Measurements from ENCODE around the gene ARHGEF28.

ARHGEF28 gene

GRCh38 chr5:73922875-73923557, 297.0 kb downstream of the ARHGEF28 start:
- ChIA-PET CTCF (no interaction called here), POLR2A (no interaction called here)

DNA sequence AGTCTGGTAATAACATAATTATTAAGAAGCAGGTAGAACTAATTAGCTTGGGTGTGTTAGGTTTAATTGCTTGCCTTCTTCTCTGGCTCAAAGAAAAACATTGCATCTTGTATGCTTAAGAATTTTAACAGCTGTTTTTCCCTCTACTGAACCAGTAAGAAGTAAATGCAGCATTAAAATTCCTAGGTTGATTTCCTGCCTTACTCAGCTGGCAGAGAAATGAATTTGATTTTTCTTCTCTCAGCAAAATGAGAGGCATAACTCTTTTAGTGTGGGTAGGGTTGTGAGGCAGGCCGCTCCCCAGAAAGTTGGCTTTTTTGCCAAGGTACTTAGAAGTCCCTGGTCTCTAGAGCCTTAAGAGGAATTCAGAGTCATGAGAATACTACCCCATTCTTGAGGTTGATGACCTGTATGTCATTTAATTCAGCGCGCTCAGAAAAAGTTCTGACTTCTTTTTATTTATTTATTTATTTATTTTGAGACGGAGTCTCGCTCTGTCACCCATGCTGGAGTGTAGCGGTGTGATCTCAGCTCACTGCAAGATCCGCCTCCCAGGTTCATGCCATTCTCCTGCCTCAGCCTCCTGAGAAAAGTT, 302.6 kb downstream of the ARHGEF28 start:
- ChIA-PET CTCF (no interaction called here), POLR2A (no interaction called here)
- no peak for DNase-seq (ENCODE audit: extremely low spot score)
- TF ChIP-seq, protein P1, sequence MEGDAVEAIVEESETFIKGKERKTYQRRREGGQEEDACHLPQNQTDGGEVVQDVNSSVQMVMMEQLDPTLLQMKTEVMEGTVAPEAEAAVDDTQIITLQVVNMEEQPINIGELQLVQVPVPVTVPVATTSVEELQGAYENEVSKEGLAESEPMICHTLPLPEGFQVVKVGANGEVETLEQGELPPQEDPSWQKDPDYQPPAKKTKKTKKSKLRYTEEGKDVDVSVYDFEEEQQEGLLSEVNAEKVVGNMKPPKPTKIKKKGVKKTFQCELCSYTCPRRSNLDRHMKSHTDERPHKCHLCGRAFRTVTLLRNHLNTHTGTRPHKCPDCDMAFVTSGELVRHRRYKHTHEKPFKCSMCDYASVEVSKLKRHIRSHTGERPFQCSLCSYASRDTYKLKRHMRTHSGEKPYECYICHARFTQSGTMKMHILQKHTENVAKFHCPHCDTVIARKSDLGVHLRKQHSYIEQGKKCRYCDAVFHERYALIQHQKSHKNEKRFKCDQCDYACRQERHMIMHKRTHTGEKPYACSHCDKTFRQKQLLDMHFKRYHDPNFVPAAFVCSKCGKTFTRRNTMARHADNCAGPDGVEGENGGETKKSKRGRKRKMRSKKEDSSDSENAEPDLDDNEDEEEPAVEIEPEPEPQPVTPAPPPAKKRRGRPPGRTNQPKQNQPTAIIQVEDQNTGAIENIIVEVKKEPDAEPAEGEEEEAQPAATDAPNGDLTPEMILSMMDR (IDR thresholded peaks at IDR 0.05; ENCODE audit: control extremely low read depth, extremely low read depth, low read depth, missing control alignments) = no peak

More at GRCh38 chr5:73922875-73923557, 297.0 kb downstream of the ARHGEF28 start:
- TF ChIP-seq, protein P1 (IDR thresholded peaks at IDR 0.05; ENCODE audit: control extremely low read depth, extremely low read depth, low read depth, missing control alignments) = no peak
- no peak for DNase-seq (ENCODE audit: extremely low spot score)

- ChIA-PET POLR2A (no interaction called here), CTCF (no interaction called here)
- no peak for DNase-seq (ENCODE audit: extremely low spot score)
- TF ChIP-seq, protein P1 (IDR thresholded peaks at IDR 0.05; ENCODE audit: control extremely low read depth, extremely low read depth, low read depth, missing control alignments) = no peak
These were observed 309.7 kb downstream of the ARHGEF28 start for GRCh38 chr5:73935719-73936118.

- CTCF ChIA-PET = no interaction called here
- TF ChIP-seq, protein P1 (IDR thresholded peaks at IDR 0.05; ENCODE audit: control extremely low read depth, extremely low read depth, low read depth, missing control alignments) = no peak
- no peak for DNase-seq (ENCODE audit: extremely low spot score)
- POLR2A ChIA-PET = no interaction called here
These were observed 312.4 kb downstream of the ARHGEF28 start for GRCh38 chr5:73938280-73938937.

GRCh38 chr5:73938938-73939320, 312.9 kb downstream of the ARHGEF28 start:
- no peak for DNase-seq (ENCODE audit: extremely low spot score)
- CTCF ChIA-PET = no interaction called here
- POLR2A ChIA-PET = no interaction called here
- TF ChIP-seq, protein P1 (IDR thresholded peaks at IDR 0.05; ENCODE audit: control extremely low read depth, extremely low read depth, low read depth, missing control alignments) = no peak

DNA sequence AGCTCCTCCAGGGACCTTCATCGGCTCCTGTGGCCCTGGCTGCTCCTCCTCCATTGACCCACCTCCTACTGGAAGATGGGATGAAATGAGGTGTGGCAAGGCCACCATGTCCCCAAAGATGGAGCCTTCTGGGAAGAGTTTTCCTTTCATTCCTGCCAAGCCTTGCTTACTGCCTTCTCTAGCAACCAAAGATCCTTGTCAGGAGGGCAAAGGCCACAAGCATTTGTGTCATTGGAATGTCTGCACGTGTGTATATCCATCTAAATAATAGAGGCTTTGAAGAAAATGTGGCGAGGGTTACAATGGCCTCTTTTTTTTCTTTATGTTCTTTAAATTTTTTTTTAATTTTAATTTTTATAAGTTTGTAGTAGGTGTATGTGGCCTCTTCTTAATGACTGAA, 313.6 kb downstream of the ARHGEF28 start:
- no peak for DNase-seq (ENCODE audit: extremely low spot score)
- ChIA-PET POLR2A (no interaction called here), CTCF (no interaction called here)
- TF ChIP-seq, protein P1 (IDR thresholded peaks at IDR 0.05; ENCODE audit: control extremely low read depth, extremely low read depth, low read depth, missing control alignments) = no peak
